Keratinocyte (primary cell): ENCODE data around the gene JAM3. TPM values are rescaled to one million over a fixed set of nuclear protein-coding genes. Genes with fewer than 3 reads are reported as not detected.
A peak's percentile ranks its signal among the peaks of the same experiment; 100 is the strongest.

Source experiments
- DNase-seq: peaks from one replicate; pipeline ENCODE4 v3.0.0-alpha.2; 2011; ENCODE audit warnings: low read depth, missing footprints, low spot score
- FAIRE-seq: peaks from 2 replicates; lab custom pipeline; 2011; peaks lifted over from hg19 to GRCh38; lab: Jason Lieb, UNC
- H2AFZ ChIP-seq: 2 replicates; pipeline ENCODE4 v1.6.0; 2012; ENCODE audit warnings: low read length, control low read depth, inconsistent platforms; ENCODE audit not compliant: control insufficient read depth
- H3K27ac ChIP-seq: 2 replicates; pipeline ENCODE4 v1.5.1; 2011; ENCODE audit warnings: low read length; ENCODE audit not compliant: control insufficient read depth, insufficient read depth
- H3K27me3 ChIP-seq: 3 replicates; pipeline ENCODE4 v1.6.0; 2011; ENCODE audit warnings: low read length; ENCODE audit not compliant: control insufficient read depth, insufficient read depth; ENCODE audit errors: extremely low read depth
- H3K36me3 ChIP-seq, 2 experiments: 2 replicates in 1 of 2; 3 replicates in 1 of 2; pipeline ENCODE4 v1.5.1; 2011; ENCODE audit warnings: low read length in 2 of 2, mild to moderate bottlenecking in 1 of 2; ENCODE audit not compliant: control insufficient read depth in 2 of 2, insufficient read depth in 2 of 2; ENCODE audit errors: extremely low read depth in 1 of 2
- H3K4me1 ChIP-seq: 3 replicates; pipeline ENCODE4 v1.5.1; 2011; ENCODE audit warnings: low read length; ENCODE audit not compliant: control insufficient read depth, insufficient read depth; ENCODE audit errors: extremely low read depth
- H3K4me2 ChIP-seq: 3 replicates; pipeline ENCODE4 v1.6.0; 2011; ENCODE audit warnings: low read depth, low read length; ENCODE audit not compliant: control insufficient read depth, insufficient read depth; ENCODE audit errors: extremely low read depth
- H3K4me3 ChIP-seq, 3 experiments: fragments of 200-600 bp in 1 of 3; sonication (generic) in 1 of 3; 2 replicates in 2 of 3; 3 replicates in 1 of 3; pipeline ENCODE4 v1.5.1; 2011 to 2016; ENCODE audit warnings: low read length in 3 of 3, mild to moderate bottlenecking in 3 of 3, control low read depth in 2 of 3, inconsistent platforms in 1 of 3, low read depth in 1 of 3, mixed read lengths in 1 of 3, mixed run types in 1 of 3, moderate library complexity in 1 of 3; ENCODE audit not compliant: control insufficient read depth in 2 of 3, insufficient read depth in 2 of 3; ENCODE audit errors: extremely low read depth in 1 of 3
- H3K79me2 ChIP-seq: 2 replicates; pipeline ENCODE4 v1.6.0; 2012; ENCODE audit warnings: low read length; ENCODE audit not compliant: control insufficient read depth, insufficient read depth
- H3K9ac ChIP-seq: 3 replicates; pipeline ENCODE4 v1.6.0; 2011; ENCODE audit warnings: low read length; ENCODE audit not compliant: control insufficient read depth, insufficient read depth; ENCODE audit errors: extremely low read depth
- H3K9me1 ChIP-seq: 3 replicates; pipeline ENCODE4 v1.6.0; 2011; ENCODE audit warnings: low read length; ENCODE audit not compliant: control insufficient read depth, insufficient read depth; ENCODE audit errors: extremely low read depth
- H3K9me3 ChIP-seq: 2 replicates; pipeline ENCODE4 v1.5.1; 2012; ENCODE audit warnings: low read depth, low read length; ENCODE audit not compliant: control insufficient read depth
- H4K20me1 ChIP-seq: 3 replicates; pipeline ENCODE4 v1.6.0; 2011; ENCODE audit warnings: low read length; ENCODE audit not compliant: control insufficient read depth, insufficient read depth; ENCODE audit errors: extremely low read depth
- EZH2 ChIP-seq: IDR thresholded peaks from one replicate; pipeline ENCODE4 v1.6.1; 2012; ENCODE audit warnings: inconsistent platforms, mild to moderate bottlenecking, low read length, moderate library complexity
- dilution Hi-C: fragments of 300-500 bp; cut with MboI; formaldehyde crosslinking; loops from one replicate; pipeline ENCODE4 v1.7.0; 2020; ENCODE audit warnings: low sequenced_read_pairs; ENCODE audit not compliant: extremely low pct_ligation_motif_present
- polyA plus RNA-seq, 5 experiments: library from polyadenylated mRNA; depleted of rRNA in 3 of 5; stranded (reverse) in 3 of 5; stranded (forward) in 1 of 5; unstranded in 1 of 5; fragments of >200 nt; gene quantifications; 1 replicate in 1 of 5; 2 replicates in 3 of 5; 3 replicates in 1 of 5; pipeline versions ENCODE4 v1.2.1 to v1.2.3, GENCODE V29; 2011 to 2012; ENCODE audit warnings: missing spikeins in 2 of 5, low read depth in 1 of 5, low replicate concordance in 1 of 5
- TF ChIP-seq, protein P1 (sequence below), 3 experiments: IDR thresholded peaks in 1 of 3; conservative IDR thresholded peaks in 1 of 3; optimal IDR thresholded peaks in 1 of 3; 2 replicates in 2 of 3; 3 replicates in 1 of 3; pipeline versions ENCODE3 to v1.5.1; 2011; ENCODE audit warnings: low read length in 3 of 3, mild to moderate bottlenecking in 3 of 3, moderate library complexity in 2 of 3, control low read depth in 1 of 3, inconsistent platforms in 1 of 3; ENCODE audit not compliant: insufficient read depth in 2 of 3; ENCODE audit errors: extremely low read depth in 1 of 3

JAM3 gene
- polyA plus RNA-seq, 1 donor (not counting 4 experiments of a cell fraction or from before 2014, with no cell fraction given), result 11.4 TPM

DNA sequence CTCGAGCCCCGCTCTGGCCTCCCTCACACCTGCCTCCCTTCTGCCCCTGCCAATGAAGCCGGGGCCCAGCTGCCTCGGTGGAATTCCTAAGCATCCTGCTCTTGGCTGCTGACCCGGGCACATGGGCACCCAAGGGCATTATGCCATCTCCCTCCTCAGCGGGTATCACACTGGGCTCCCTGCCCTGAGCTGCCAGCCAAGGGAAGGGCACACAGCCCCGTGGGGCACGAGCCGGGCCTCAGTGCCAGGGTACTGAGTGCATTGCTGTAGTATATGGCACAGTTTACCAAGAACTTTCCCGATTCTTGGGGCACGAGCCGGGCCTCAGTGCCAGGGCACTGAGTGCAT is 43.8 kb upstream of the JAM3 start:
- H3K4me3 ChIP-seq, result no peak overlapping the region
- H3K4me2 ChIP-seq, result peak overlapping the region; percentile 77
- dilution Hi-C loops, result no loop called here
- FAIRE-seq, result no peak
- peak overlapping the region; percentile 80 for H3K27ac ChIP-seq
- H3K9me1 ChIP-seq, result no peaks in the 10 kb centered on the region
- H2AFZ ChIP-seq, result no peak overlapping the region
- no peaks in the 10 kb centered on the region for H3K9me3 ChIP-seq
- H3K36me3 ChIP-seq, result no peaks in the 10 kb centered on the region
- no peak for DNase-seq
- H3K9ac ChIP-seq, result peak overlapping the region; percentile 63
- TF ChIP-seq, protein P1, sequence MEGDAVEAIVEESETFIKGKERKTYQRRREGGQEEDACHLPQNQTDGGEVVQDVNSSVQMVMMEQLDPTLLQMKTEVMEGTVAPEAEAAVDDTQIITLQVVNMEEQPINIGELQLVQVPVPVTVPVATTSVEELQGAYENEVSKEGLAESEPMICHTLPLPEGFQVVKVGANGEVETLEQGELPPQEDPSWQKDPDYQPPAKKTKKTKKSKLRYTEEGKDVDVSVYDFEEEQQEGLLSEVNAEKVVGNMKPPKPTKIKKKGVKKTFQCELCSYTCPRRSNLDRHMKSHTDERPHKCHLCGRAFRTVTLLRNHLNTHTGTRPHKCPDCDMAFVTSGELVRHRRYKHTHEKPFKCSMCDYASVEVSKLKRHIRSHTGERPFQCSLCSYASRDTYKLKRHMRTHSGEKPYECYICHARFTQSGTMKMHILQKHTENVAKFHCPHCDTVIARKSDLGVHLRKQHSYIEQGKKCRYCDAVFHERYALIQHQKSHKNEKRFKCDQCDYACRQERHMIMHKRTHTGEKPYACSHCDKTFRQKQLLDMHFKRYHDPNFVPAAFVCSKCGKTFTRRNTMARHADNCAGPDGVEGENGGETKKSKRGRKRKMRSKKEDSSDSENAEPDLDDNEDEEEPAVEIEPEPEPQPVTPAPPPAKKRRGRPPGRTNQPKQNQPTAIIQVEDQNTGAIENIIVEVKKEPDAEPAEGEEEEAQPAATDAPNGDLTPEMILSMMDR (optimal IDR thresholded peaks at IDR 0.05 in 1 of 3, IDR thresholded peaks at IDR 0.05 in 1 of 3, conservative IDR thresholded peaks at IDR 0.05 in 1 of 3; ENCODE audit: extremely low read depth in 1 of 3, insufficient read depth in 2 of 3, low read length in 3 of 3), result no peak
- no peak for TF ChIP-seq EZH2
- no peaks in the 10 kb centered on the region for H3K79me2 ChIP-seq
- H3K27me3 ChIP-seq, result no peaks in the 10 kb centered on the region
- H4K20me1 ChIP-seq, result no peaks in the 10 kb centered on the region
- H3K4me1 ChIP-seq, result peaks cover 35% of the 10 kb centered on the region

DNA sequence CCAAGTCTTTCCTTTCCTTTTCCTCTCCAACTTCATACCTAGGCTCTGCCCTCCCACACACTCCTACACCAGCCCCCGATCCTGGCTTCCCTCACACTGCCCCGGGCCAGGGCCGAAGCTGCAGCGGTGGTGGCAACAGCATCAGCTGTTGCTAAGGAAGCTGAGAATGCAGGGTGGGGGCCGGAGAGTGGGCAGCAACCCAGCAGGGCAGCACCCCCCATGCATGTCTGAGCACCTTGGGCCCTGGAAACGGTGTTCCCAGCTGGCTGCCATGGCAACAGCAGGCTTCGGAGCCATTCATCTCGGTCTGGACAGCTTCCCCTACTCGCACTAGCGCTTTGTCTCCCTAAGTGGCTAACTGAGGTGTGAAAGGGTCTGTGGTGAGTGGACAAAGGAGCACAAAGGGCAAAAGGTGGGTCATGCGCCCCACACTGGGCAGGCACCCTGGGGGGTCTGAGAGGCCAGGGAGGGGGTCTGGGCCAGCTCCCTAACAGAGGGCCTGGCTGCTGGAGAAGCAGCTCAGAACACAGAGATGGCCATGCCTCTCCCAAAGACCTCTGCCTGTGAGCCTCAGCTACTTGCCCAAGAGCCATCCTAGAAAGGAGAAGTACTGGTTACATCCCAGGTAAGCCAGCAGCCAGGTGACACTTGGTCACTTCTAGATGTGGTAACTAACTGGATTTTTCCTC is 42.1 kb upstream of the JAM3 start:
- Histone ChIP-seq H3K9ac (no peak overlapping the region), H3K9me3 (no peaks in the 10 kb centered on the region), H3K27ac (no peak overlapping the region), H2AFZ (no peak overlapping the region), H4K20me1 (no peaks in the 10 kb centered on the region), H3K36me3 (no peaks in the 10 kb centered on the region), H3K4me3 (no peak overlapping the region), H3K9me1 (no peaks in the 10 kb centered on the region), H3K79me2 (no peaks in the 10 kb centered on the region), H3K4me1 (peaks cover 35% of the 10 kb centered on the region), H3K27me3 (no peaks in the 10 kb centered on the region), H3K4me2 (peak overlapping the region; percentile 14)
- dilution Hi-C loops, result no loop called here
- FAIRE-seq, result peak; percentile 46
- TF ChIP-seq EZH2, result no peak
- TF ChIP-seq, protein P1 (optimal IDR thresholded peaks at IDR 0.05 in 1 of 3, IDR thresholded peaks at IDR 0.05 in 1 of 3, conservative IDR thresholded peaks at IDR 0.05 in 1 of 3; ENCODE audit: extremely low read depth in 1 of 3, insufficient read depth in 2 of 3, low read length in 3 of 3), result no peak
- peak; percentile 35 for DNase-seq
